Endothelial cell of umbilical vein (primary cell): ENCODE results near the gene KLHL24.

Source experiments
- EZH2 ChIP-seq: IDR thresholded peaks from 2 replicates; pipeline ENCODE4 v1.6.1; 2012; ENCODE audit warnings: borderline replicate concordance, low read depth, mild to moderate bottlenecking, moderate library complexity, low read length, inconsistent platforms; ENCODE audit not compliant: severe bottlenecking
- FOS ChIP-seq: IDR thresholded peaks from 2 replicates; pipeline ENCODE4 v1.6.1; 2011; ENCODE audit warnings: mild to moderate bottlenecking, low read length, moderate library complexity, borderline replicate concordance; ENCODE audit not compliant: insufficient read depth
- MYC ChIP-seq: IDR thresholded peaks from one replicate; pipeline ENCODE4 v1.6.1; 2011; ENCODE audit warnings: mild to moderate bottlenecking, low read depth, low read length
- POLR2A ChIP-seq: IDR thresholded peaks from 2 replicates; pipeline ENCODE4 v1.6.1; 2012; ENCODE audit warnings: low read depth, mild to moderate bottlenecking, control low read depth, low read length
- POLR2AphosphoS5 ChIP-seq: IDR thresholded peaks from 2 replicates; pipeline ENCODE4 v1.6.1; 2012; ENCODE audit warnings: low read depth, mild to moderate bottlenecking, control low read depth, low read length, moderate library complexity; ENCODE audit not compliant: insufficient read depth
- TF ChIP-seq, protein P1 (sequence below), 2 donors: IDR thresholded peaks; 1 replicate in 1 of 2; 2 replicates in 1 of 2; pipeline ENCODE4 v1.5.1; 2011; ENCODE audit warnings: low read length in 2 of 2, mild to moderate bottlenecking in 2 of 2, moderate library complexity in 2 of 2, control low read depth in 1 of 2, inconsistent platforms in 1 of 2, low read depth in 1 of 2; ENCODE audit not compliant: insufficient read depth in 1 of 2; ENCODE audit errors: extremely low read depth in 1 of 2
- TF ChIP-seq, protein P2 (sequence below): IDR thresholded peaks from 2 replicates; pipeline ENCODE4 v1.6.1; 2011; ENCODE audit not compliant: insufficient read depth, insufficient read length

DNA sequence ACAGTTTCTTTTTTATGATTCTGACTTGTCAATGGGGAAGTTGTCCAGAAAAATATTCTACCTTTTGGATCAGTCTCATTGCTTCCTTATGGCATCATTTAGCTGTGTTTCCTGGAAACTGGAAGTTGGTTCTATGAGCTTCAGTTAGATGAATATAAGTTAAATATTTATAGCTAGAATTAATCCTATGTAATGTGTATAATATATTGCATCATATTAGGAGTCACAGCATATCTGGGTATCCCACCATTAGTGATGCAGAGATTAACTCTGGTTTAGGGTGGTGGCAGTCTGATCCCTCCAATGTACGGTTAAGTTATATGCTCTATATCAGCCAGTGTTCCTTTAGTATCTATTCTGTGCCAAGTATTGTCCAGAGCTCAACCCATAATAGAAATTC lies 19.3 kb downstream of the KLHL24 start:
- TF ChIP-seq POLR2A (no peak), EZH2 (no peak), POLR2AphosphoS5 (no peak), MYC (no peak), FOS (no peak)
- TF ChIP-seq, protein P1, sequence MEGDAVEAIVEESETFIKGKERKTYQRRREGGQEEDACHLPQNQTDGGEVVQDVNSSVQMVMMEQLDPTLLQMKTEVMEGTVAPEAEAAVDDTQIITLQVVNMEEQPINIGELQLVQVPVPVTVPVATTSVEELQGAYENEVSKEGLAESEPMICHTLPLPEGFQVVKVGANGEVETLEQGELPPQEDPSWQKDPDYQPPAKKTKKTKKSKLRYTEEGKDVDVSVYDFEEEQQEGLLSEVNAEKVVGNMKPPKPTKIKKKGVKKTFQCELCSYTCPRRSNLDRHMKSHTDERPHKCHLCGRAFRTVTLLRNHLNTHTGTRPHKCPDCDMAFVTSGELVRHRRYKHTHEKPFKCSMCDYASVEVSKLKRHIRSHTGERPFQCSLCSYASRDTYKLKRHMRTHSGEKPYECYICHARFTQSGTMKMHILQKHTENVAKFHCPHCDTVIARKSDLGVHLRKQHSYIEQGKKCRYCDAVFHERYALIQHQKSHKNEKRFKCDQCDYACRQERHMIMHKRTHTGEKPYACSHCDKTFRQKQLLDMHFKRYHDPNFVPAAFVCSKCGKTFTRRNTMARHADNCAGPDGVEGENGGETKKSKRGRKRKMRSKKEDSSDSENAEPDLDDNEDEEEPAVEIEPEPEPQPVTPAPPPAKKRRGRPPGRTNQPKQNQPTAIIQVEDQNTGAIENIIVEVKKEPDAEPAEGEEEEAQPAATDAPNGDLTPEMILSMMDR (IDR thresholded peaks at IDR 0.05; ENCODE audit: extremely low read depth in 1 of 2, insufficient read depth in 1 of 2, low read depth in 1 of 2, low read length in 2 of 2): no peak
- TF ChIP-seq, protein P2, sequence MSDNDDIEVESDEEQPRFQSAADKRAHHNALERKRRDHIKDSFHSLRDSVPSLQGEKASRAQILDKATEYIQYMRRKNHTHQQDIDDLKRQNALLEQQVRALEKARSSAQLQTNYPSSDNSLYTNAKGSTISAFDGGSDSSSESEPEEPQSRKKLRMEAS: no peak
